Peyer's patch (tissue), 4 donors: ENCODE measurements around the gene PRR19.

ENCODE experiments used
- POLR2A ChIP-seq, 2 donors: fragments of 450-650 bp; IDR thresholded peaks; one replicate each; pipeline ENCODE4 v1.5.1; 2017; ENCODE audit warnings: antibody characterized with exemption in 2 of 2, mild to moderate bottlenecking in 2 of 2, moderate library complexity in 2 of 2
- TF ChIP-seq, protein P1 (sequence below), 6 experiments: fragments of 450-650 bp in 4 of 6; fragments of 200-600 bp in 2 of 6; sonication (generic) in 1 of 6; IDR thresholded peaks; one replicate each; pipeline ENCODE4 v1.5.1; 2017 to 2019; ENCODE audit warnings: antibody characterized with exemption in 6 of 6, mild to moderate bottlenecking in 3 of 6, moderate library complexity in 1 of 6

DNA sequence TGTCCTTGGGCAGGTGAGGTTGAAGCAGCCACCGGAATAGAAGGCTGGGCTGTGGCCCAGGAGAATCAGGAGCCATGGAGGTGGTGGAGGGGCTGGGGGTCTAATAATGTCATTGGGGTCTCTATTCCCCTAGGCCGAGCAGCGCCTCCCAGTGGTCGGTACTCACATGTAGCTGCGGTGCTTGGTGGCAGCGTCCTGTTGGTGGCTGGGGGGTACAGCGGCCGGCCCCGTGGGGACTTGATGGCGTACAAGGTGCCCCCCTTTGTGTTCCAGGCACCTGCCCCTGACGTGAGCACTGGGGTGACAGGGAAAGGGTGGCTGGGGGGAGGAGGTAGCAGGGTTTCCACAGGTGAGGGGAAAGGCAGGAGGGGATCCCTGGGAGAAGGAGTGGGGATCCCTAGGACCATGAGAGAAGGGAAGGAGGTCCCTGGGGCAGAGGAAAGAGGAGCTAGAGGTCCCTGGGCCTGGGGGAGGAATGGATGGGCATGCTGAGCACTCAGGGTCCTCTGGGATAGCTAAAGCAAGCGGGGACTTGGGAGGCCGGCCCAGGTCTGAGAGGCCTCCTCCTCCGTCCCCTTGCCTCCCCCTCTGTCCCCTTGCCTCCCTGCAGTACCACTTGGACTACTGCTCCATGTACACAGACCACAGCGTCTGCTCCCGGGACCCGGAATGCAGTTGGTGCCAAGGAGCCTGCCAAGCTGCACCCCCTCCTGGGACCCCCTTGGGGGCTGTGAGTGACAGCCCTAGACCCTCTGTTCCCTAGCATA, 41.6 kb downstream of the PRR19 start:
- TF ChIP-seq POLR2A (IDR thresholded peaks at IDR 0.05) = no peak
- TF ChIP-seq, protein P1, sequence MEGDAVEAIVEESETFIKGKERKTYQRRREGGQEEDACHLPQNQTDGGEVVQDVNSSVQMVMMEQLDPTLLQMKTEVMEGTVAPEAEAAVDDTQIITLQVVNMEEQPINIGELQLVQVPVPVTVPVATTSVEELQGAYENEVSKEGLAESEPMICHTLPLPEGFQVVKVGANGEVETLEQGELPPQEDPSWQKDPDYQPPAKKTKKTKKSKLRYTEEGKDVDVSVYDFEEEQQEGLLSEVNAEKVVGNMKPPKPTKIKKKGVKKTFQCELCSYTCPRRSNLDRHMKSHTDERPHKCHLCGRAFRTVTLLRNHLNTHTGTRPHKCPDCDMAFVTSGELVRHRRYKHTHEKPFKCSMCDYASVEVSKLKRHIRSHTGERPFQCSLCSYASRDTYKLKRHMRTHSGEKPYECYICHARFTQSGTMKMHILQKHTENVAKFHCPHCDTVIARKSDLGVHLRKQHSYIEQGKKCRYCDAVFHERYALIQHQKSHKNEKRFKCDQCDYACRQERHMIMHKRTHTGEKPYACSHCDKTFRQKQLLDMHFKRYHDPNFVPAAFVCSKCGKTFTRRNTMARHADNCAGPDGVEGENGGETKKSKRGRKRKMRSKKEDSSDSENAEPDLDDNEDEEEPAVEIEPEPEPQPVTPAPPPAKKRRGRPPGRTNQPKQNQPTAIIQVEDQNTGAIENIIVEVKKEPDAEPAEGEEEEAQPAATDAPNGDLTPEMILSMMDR (IDR thresholded peaks at IDR 0.05) = no peak
